Lower leg skin (tissue), 3 donors: ENCODE measurements around the gene VPS13D.

Experiments used
- POLR2A ChIP-seq, 2 donors: fragments of 450-650 bp; IDR thresholded peaks; one replicate each; pipeline ENCODE4 v1.6.1; 2016 to 2017; ENCODE audit warnings: antibody characterized with exemption in 2 of 2, mild to moderate bottlenecking in 1 of 2, moderate library complexity in 1 of 2
- TF ChIP-seq, protein P1 (sequence below), 3 donors: fragments of 450-650 bp; IDR thresholded peaks; one replicate each; pipeline ENCODE4 v1.5.1; 2016; ENCODE audit warnings: antibody characterized with exemption in 3 of 3, mild to moderate bottlenecking in 3 of 3, moderate library complexity in 2 of 3

DNA sequence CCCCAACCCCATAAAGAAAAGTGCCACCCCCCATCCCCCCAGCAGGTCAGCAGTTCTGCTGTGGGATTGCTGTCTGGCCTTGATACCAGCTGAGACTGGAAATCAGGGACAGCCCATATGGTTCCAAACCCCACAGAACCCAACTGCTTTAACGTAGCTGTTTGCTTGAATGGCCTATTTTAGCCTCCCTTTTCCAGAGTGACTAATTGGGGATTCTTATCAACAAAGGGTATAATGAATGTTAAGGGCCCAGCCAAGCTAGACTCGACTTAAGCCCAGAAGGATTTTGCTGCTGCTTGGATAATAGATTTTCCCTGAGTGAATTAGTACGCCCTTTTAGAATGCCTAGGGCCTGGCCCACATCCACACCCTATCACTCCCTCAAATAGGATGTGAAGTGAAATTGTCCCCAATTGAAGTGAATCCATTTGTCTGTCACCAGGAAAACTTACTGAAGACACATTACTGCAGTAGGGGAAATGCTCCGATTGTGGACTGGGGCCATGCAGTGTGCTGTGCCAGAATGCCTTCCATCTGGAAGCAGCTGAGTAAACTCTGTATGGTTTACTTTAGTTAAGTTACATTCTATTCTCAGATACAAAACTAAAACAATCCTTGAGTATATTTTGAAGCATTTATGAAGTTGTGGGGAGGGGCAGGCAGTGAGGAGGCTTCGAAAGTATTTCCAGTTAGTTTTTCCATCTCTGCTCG lies 231.2 kb downstream of the VPS13D start:
- TF ChIP-seq POLR2A (IDR thresholded peaks at IDR 0.05) = no peak
- TF ChIP-seq, protein P1, sequence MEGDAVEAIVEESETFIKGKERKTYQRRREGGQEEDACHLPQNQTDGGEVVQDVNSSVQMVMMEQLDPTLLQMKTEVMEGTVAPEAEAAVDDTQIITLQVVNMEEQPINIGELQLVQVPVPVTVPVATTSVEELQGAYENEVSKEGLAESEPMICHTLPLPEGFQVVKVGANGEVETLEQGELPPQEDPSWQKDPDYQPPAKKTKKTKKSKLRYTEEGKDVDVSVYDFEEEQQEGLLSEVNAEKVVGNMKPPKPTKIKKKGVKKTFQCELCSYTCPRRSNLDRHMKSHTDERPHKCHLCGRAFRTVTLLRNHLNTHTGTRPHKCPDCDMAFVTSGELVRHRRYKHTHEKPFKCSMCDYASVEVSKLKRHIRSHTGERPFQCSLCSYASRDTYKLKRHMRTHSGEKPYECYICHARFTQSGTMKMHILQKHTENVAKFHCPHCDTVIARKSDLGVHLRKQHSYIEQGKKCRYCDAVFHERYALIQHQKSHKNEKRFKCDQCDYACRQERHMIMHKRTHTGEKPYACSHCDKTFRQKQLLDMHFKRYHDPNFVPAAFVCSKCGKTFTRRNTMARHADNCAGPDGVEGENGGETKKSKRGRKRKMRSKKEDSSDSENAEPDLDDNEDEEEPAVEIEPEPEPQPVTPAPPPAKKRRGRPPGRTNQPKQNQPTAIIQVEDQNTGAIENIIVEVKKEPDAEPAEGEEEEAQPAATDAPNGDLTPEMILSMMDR (IDR thresholded peaks at IDR 0.05) = no peak
